ENCODE data around the gene TCF25.

- TF ChIP-seq CTCF (optimal IDR thresholded peaks at IDR 0.05 in 1 of 3, IDR thresholded peaks at IDR 0.05 in 1 of 3, conservative IDR thresholded peaks at IDR 0.05 in 1 of 3; ENCODE audit: extremely low read depth in 1 of 3, insufficient read depth in 2 of 3, low read length in 3 of 3) = no peak
- no peak for TF ChIP-seq EZH2 (IDR thresholded peaks at IDR 0.05; ENCODE audit: low read length)
Observed at GRCh38 chr16:89907055-89907814, 33.8 kb downstream of the TCF25 start.
